Skeletal muscle tissue (tissue), 4 donors: ENCODE results near the gene ZBTB40. TPM values are rescaled to one million over a fixed set of nuclear protein-coding genes. Genes with fewer than 3 reads are reported as not detected.

ENCODE experiments used
- H3K27ac ChIP-seq: one replicate; pipeline ENCODE4 v1.7.0; 2013; ENCODE audit warnings: mild to moderate bottlenecking, low read depth, low read length, inconsistent platforms
- H3K27me3 ChIP-seq, 3 donors: one replicate each; pipeline ENCODE4 v1.7.0; 2013; ENCODE audit warnings: low read length in 3 of 3; ENCODE audit not compliant: control insufficient read depth in 3 of 3, insufficient read depth in 3 of 3
- H3K36me3 ChIP-seq, 3 donors: one replicate each; pipeline ENCODE4 v1.7.0; 2013; ENCODE audit warnings: low read length in 3 of 3; ENCODE audit not compliant: control insufficient read depth in 3 of 3, insufficient read depth in 3 of 3
- H3K4me1 ChIP-seq, 3 donors: one replicate each; pipeline ENCODE4 v1.7.0; 2013; ENCODE audit warnings: low read length in 3 of 3, mild to moderate bottlenecking in 3 of 3; ENCODE audit not compliant: control insufficient read depth in 3 of 3, insufficient read depth in 3 of 3
- H3K4me3 ChIP-seq, 3 donors: one replicate each; pipeline ENCODE4 v1.7.0; 2013; ENCODE audit warnings: low read length in 3 of 3
- H3K9ac ChIP-seq, 3 donors: one replicate each; pipeline ENCODE4 v1.7.0; 2013; ENCODE audit warnings: low read length in 3 of 3, mild to moderate bottlenecking in 3 of 3, moderate library complexity in 2 of 3, low read depth in 1 of 3
- H3K9me3 ChIP-seq, 3 donors: one replicate each; pipeline ENCODE4 v1.7.0; 2013; ENCODE audit warnings: low read length in 3 of 3; ENCODE audit not compliant: control insufficient read depth in 3 of 3
- total RNA-seq: library from RNA; depleted of rRNA; stranded (reverse); fragments of >200 nt; gene quantifications from one replicate; pipeline ENCODE4 v1.2.3, GENCODE V29; 2014
- donor health status: Osteomylitis.

Gene ZBTB40
- total RNA-seq, 1 donor from 2014 or later: 9.4 TPM

GRCh38 chr1:22531251-22531650 lies 79.6 kb downstream of the ZBTB40 start:
- Histone ChIP-seq H3K36me3 (peaks cover 21 to 30% (median 30%) of the 10 kb centered on the region in 3 donors), H3K4me3 (no peak overlapping the region), H3K9ac (peak overlapping the region in 1 of 3 donors; percentile 51), H3K27ac (peak overlapping the region; percentile 12), H3K4me1 (peaks cover 3 to 10% (median 6%) of the 10 kb centered on the region in 3 donors), H3K27me3 (no peaks in the 10 kb centered on the region), H3K9me3 (no peaks in the 10 kb centered on the region)

DNA sequence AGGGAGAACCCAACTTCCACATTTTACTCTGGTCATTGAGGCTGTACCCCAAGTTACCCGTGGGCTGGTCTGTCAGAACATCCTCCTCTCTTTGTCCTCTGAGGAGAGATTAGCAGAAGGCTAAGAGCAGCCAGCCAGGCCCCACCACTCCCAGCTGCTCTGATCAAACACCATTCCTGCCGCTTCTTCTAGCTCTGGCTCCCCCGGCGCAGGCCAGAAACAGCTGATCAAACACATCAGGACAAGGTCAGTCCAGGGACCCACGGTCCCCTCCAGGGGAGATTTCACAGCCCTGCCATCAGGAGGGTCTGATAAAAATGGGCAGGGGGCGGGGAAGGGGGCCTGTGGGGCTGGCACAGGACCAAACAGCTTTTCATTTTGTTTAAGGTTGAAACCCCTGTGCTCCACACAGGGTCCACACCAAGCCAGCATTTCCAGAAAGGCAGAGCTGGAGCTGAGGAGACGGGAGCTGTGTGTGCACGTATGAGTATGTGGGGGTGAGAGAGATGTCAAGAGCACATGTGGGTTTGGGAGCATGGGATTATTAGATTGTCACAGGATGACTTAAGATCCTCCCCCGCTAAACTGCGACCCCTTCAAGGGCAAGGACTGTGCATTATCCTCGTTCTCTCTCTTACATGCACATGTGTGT lies 81.7 kb downstream of the ZBTB40 start:
- H3K27me3 ChIP-seq: no peaks in the 10 kb centered on the region
- H3K27ac ChIP-seq: no peak overlapping the region
- H3K4me1 ChIP-seq: peaks cover 3 to 10% (median 6%) of the 10 kb centered on the region in 3 donors
- no peak overlapping the region for H3K4me3 ChIP-seq
- H3K36me3 ChIP-seq: peaks cover 4 to 16% (median 10%) of the 10 kb centered on the region in 3 donors
- H3K9ac ChIP-seq: no peak overlapping the region
- H3K9me3 ChIP-seq: no peaks in the 10 kb centered on the region

DNA sequence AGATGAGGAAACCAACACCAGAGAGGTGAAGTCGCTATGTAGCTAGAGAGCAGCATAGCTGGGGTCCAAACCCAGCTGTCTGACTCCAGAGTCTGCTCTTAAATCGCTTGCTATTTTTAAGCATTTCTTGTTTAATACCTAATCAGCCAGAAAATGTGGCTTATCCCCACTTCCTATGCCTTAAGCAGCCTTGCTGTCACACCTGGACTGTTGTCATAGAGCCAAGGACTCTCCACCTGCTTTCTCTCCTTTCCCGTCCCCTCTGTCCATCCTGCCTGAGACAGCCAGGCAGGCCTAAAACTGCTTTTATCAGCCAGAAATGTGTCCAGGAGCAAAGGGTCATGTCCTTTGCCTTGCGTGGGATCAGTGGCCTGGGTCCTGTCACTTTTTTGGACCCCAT lies 83.3 kb downstream of the ZBTB40 start:
- H3K4me3 ChIP-seq: no peak overlapping the region
- H3K9ac ChIP-seq: no peak overlapping the region
- peaks cover 3 to 9% (median 6%) of the 10 kb centered on the region in 3 donors for H3K4me1 ChIP-seq
- no peaks in the 10 kb centered on the region for H3K9me3 ChIP-seq
- H3K27ac ChIP-seq: no peak overlapping the region
- H3K36me3 ChIP-seq: peaks cover 3 to 11% (median 4%) of the 10 kb centered on the region in 3 donors
- H3K27me3 ChIP-seq: no peaks in the 10 kb centered on the region

DNA sequence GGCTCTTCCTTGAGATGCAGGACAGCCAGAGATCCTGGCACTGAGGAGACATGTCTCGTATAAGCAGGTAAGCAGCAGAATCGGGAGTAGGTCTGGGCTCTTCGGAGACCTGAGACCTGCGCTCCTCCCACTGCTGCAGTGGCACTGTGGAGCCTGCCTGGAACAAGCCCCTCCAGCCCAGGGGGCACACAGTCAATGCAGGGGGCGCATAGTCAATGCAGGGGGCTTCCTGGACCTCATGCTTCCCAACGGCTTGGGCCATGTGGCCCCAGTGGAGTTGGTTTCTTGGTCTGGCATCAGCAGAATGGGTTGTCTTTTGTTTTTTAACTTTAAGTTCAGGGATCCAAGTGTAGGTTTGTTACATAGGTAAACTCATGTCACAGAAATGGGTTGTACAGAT lies 83.7 kb downstream of the ZBTB40 start:
- Histone ChIP-seq H3K9ac (no peak overlapping the region), H3K4me1 (peaks cover 3 to 6% (median 4%) of the 10 kb centered on the region in 3 donors), H3K9me3 (no peaks in the 10 kb centered on the region)

GRCh38 chr1:22536506-22536905 lies 84.9 kb downstream of the ZBTB40 start:
- Histone ChIP-seq H3K4me3 (no peak overlapping the region), H3K27ac (no peak overlapping the region), H3K9me3 (no peaks in the 10 kb centered on the region), H3K4me1 (no peaks in the 10 kb centered on the region), H3K9ac (no peak overlapping the region), H3K27me3 (peaks cover 0 to 3% (median 0%) of the 10 kb centered on the region in 3 donors), H3K36me3 (peaks cover 3 to 11% (median 4%) of the 10 kb centered on the region in 3 donors)

More for the DNA sequence above, 83.7 kb downstream of the ZBTB40 start:
- H3K27ac ChIP-seq: no peak overlapping the region
- no peaks in the 10 kb centered on the region for H3K27me3 ChIP-seq
- H3K4me3 ChIP-seq: no peak overlapping the region
- H3K36me3 ChIP-seq: peaks cover 3 to 11% (median 4%) of the 10 kb centered on the region in 3 donors

DNA sequence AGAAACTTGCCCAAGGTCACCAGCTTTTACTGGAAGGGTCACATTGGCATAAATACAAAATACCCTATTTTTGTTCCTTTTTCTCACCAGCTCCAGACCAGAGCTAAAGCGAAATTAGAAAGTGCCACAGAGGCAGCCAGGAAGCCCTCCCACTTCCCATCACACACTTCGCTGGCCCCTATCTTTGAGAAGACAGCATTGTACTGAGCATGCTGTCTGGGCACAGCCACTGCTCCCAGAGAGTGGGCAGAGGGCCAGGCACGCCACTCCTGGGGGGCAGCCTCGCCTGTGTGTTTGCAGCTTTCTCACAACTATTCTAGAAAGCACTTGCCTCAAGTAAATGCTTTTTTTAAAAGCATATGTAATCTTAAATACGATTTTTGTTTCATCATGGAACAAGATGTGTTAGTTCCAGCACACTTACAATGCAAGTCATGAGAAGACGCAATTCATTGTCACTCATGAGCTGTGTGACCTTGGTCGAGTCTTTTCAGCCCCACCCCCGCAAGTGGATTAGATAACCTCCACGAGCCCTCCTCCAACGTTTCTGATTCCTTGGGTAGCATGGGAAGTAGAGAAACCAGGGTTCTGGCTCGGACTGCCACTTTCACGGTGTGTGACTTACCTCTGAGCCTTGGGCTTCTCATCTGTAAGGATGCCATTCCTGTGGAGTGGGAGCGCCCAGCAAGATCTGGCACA lies 85.9 kb downstream of the ZBTB40 start:
- Histone ChIP-seq H3K9ac (no peak overlapping the region), H3K27ac (no peak overlapping the region), H3K4me3 (no peak overlapping the region), H3K27me3 (peaks cover 0 to 5% (median under 1%) of the 10 kb centered on the region in 3 donors), H3K9me3 (no peaks in the 10 kb centered on the region), H3K4me1 (no peaks in the 10 kb centered on the region), H3K36me3 (peaks cover 3 to 10% (median 4%) of the 10 kb centered on the region in 3 donors)

DNA sequence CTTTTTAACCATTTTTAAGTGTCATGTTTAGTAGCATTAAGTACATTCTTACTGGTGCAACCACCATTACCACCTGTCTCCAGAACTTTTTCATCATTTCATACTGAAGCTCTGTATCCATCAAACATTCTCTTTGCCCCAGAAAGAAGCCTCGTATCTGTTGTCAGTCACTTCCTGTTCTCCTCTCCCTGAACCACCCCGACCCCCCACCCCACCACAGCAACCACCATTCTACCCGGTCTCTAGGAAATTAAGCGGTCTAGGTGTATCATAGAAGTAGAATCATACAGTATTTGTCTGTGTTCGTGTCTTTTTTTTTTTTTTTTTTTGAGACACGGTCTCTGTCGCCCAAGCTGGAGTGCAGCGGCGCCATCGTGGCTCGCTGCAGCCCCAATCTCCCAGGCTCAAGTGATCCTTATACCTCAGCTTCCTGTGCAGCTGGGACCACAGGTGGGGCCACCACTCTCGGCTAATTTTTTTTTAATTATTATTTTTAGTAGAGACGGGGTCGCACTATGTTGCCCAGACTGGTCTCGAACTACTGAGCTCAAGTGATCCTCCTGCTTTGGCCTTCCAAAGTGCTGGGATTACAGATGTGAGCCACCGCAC lies 88.0 kb downstream of the ZBTB40 start:
- Histone ChIP-seq H3K4me1 (no peaks in the 10 kb centered on the region), H3K4me3 (no peak overlapping the region), H3K27ac (no peak overlapping the region), H3K9me3 (no peaks in the 10 kb centered on the region), H3K27me3 (peaks cover 8 to 14% (median 11%) of the 10 kb centered on the region in 3 donors), H3K9ac (no peak overlapping the region), H3K36me3 (peaks cover 0 to 2% (median 0%) of the 10 kb centered on the region in 3 donors)

- H3K9me3 ChIP-seq: no peaks in the 10 kb centered on the region
- peaks cover 0 to 2% (median 0%) of the 10 kb centered on the region in 3 donors for H3K36me3 ChIP-seq
- H3K27me3 ChIP-seq: peaks cover 8 to 18% (median 16%) of the 10 kb centered on the region in 3 donors
- peaks cover 0 to 3% (median 0%) of the 10 kb centered on the region in 3 donors for H3K4me1 ChIP-seq
- H3K27ac ChIP-seq: no peak overlapping the region
- H3K9ac ChIP-seq: no peak overlapping the region
- no peak overlapping the region for H3K4me3 ChIP-seq
Measured at GRCh38 chr1:22540337-22540736, 88.7 kb downstream of the ZBTB40 start.

DNA sequence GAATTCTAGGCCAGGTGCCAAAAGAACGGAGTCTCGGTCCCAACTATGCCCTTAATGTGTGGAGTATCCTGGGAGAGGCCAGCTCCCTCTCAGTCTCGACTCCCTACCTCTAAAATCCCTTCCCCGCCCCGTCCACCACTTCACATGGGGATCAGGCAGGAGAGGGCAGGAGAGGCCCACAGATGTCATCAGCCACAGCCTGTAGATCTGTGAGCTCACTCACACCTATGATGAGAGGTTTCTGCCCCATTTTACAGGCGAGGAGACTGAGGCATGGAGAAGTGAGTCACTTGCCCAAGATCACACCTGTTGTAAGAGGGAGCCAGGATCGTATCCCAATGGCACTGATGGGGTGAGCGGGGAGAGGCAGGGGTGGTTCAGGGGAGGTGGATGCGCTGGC lies 91.2 kb downstream of the ZBTB40 start:
- H3K27me3 ChIP-seq: peaks cover 23 to 36% (median 35%) of the 10 kb centered on the region in 3 donors
- H3K4me3 ChIP-seq: no peak overlapping the region
- H3K4me1 ChIP-seq: peaks cover 0 to 3% (median 0%) of the 10 kb centered on the region in 3 donors
- H3K9me3 ChIP-seq: no peaks in the 10 kb centered on the region
- H3K9ac ChIP-seq: no peak overlapping the region
- no peaks in the 10 kb centered on the region for H3K36me3 ChIP-seq
- no peak overlapping the region for H3K27ac ChIP-seq

DNA sequence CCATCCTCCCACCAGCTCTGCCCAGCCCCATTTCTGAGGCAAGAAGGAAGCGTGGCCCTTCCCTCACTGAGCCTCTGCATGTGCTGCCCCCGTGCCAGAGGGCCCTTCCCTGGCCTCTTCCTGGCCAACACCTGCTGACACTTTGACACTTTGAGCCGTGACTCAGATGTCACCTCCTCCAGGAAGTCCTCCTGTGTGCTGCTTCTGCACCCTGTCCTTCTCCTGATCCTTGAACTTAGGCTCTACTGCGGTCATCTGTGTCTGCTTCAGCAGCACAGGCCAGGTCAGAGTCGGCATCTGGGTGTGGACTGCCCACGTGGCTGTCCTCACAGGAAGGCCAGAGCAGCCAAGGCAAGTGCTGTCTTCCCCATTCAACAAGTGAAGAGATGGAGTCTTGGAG lies 92.0 kb downstream of the ZBTB40 start:
- H3K27me3 ChIP-seq: peaks cover 26 to 44% (median 42%) of the 10 kb centered on the region in 3 donors
- no peaks in the 10 kb centered on the region for H3K36me3 ChIP-seq

More for the DNA sequence above, 92.0 kb downstream of the ZBTB40 start:
- no peak overlapping the region for H3K9ac ChIP-seq
- H3K4me3 ChIP-seq: no peak overlapping the region
- H3K4me1 ChIP-seq: peaks cover 0 to 3% (median 0%) of the 10 kb centered on the region in 3 donors
- H3K27ac ChIP-seq: no peak overlapping the region
- no peaks in the 10 kb centered on the region for H3K9me3 ChIP-seq
